ENCODE measurements around the gene EML6. TPM values are rescaled to one million over a fixed set of nuclear protein-coding genes. Genes with fewer than 3 reads are reported as not detected.
A peak's percentile ranks its signal among the peaks of the same experiment; 100 is the strongest.

The EML6 gene
- total RNA-seq, 1 donor from 2014 or later, result 1.6 TPM

DNA sequence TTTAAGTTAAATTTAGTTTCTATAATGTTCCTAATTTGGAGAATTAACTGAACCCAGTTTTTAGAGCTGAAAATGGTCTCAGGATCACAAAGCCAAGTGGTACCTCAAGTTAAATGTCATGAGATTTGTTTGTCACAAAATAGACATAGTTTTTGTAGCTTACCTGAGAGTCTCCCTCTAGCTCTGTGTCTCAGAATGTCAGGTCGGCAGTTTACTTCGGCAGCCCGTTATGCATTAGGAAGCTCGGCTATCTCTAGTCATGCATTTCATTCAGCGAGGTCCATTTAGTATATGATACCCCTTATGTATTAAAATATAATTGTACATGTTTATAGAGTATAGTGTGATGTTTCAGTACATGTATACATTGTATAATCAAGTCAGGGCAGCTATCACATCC, 155.6 kb downstream of the EML6 start:
- no peak for DNase-seq (ENCODE audit: low read depth)

DNA sequence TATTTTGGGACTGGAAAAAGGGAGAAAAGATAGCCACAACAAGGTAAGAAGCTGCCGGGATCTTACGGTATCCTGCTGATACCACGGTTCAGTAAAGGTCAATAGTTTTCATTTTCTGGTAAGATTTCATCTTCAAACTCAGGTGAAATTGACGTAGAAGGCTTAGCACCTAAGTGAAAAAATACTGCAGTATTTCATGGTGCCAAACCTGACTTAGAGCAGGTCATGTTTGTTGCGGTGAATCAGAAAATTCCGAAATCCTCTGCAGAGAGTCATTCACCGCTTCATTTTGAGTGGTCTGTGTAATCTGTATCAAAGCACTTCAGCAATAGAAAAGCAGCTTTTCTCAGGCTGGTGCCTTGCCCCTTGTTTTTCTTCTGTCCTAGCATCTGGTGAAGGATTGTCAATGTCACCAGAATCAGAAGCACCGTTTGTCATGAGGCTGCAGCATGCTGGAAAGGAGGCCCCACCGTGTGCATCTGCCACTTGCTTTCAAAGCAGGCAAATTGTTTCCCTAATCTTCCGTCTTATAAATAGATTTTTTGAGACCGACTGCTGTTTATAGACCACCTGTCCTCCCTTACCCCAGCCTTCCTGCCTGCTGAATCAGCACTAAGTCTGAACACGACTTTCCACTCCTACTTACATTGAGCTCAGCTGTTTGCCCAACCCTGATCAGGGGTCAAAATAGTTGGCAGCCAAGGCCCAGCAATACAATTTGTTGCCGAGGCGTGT, 156.3 kb downstream of the EML6 start:
- DNase-seq (ENCODE audit: low read depth), result no peak

DNA sequence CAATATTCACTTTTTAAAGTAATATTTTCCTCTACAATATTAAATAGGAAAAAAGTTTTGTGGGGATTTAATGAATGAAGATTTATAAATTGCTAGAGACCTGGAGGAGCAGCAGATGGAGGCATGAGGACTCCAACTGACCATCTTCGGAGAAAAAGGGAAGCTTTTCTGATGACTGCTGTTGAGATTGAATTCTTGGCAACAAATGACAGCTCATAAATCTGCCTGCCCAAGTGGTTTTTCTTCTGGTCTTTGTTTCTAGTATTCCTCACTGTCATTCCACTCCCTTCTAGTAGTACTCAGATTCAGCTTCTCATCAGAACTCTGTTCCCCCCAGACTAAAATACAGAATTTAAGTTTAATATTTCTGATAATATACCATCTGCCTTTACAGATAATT, 157.0 kb downstream of the EML6 start:
- no peak for DNase-seq (ENCODE audit: low read depth)

DNA sequence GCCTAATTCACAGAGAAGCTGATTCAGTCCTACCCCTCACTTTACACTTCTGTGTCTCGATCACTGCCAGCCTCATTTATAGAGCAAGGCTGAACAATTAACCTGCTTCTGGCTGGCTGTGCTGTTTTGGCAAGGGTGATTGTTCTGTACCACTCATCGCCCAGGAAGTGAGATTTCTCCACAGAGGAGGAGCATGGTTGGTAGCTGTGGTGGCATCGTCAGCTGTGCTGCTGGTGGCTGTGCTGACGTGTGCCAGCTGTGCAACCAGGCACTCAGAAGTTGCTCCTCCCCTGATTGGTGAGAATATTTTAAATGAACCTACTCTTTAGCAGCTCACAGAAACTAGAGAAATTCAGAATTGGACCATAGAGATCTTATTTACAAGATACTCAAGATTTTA, 158.3 kb downstream of the EML6 start:
- no peak for DNase-seq (ENCODE audit: low read depth)

DNA sequence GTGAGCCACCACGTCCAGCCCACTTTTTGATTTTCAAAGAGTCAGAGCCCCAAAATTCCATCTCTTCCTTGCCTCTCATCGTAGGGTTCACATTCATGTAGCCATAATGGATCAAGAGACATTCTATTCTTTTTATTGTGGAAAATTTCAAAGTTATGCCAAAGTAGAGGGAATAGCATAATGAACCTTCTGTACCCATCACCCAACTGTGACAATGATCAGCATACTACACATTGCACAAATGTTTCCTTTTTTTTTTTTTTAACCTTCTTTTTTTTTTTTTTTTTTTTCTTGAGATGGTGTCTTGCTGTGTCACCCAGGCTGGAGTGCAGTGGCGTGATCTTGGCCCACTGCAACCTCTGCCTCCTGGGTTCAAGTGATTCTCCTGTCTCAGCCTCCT, 162.4 kb downstream of the EML6 start:
- no peak for DNase-seq (ENCODE audit: low read depth)

DNA sequence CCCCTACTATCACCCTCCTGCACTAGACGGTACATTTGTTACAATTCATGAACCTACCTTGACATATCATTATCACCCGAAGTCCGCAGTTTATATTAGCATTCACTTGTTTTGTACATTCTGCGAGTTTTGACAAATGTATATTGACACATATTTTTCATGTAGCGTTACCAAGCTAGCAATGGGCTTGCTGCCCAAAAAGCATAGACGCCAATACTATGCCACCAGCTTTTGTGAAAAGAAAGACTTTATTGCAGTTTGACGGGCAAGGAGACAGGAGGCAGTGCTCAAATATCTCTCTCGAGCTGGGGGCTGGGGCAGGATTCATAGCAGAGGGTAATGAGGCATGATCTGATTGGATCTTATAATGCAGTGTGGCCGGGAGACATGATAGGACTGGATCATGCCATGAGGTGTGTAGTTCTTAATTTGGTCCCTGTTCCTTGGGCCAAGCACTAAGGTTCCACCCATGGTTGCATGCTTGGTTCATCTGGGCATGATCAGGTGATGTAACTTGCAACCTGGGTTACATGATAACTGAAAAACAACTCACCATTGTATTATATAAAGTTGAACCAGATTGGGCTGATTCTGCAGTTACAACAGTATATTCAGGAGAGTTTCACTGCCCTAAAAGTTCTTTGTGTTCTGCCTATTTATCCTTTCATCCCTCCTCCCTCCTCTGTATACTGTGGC, 164.5 kb downstream of the EML6 start:
- no peak for DNase-seq (ENCODE audit: low read depth)

DNA sequence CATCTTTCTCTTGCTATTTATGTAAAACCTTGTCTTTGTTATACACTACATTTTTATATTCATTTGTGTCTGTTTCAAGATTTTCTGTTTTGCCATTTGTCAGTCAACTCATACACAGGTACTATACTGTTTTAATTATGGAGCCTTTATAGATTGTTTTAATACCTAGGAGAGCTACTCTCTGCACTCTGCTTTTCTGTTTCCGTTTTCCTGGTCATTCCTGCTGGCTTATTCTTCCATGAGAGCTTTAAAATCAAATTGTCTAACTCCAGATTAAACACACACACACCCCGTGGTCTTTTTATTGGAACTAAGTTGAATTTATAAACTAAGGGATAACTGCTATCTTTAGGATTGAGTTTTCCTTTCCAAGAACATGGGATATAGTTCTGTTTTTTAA, 165.6 kb downstream of the EML6 start:
- no peak for DNase-seq (ENCODE audit: low read depth)

DNA sequence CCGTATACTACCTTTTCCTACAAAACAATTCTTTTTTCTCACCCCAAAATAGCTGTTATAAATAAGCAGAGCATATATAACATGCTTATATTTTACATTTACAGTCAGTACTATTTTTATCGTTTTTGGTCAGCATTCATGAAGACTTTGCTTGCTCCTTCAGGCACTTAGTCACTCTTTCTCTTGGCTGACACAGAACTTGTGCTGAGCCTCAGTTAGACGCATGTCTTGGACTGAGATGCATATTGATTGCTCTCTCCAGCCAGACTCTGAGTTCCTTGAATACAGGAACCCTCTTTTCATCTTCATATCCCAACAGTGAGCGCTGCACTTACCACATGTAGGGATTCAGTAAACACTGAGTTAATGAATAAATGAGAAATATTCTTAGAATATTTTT, 168.4 kb downstream of the EML6 start:
- no peak for DNase-seq (ENCODE audit: low read depth)

DNA sequence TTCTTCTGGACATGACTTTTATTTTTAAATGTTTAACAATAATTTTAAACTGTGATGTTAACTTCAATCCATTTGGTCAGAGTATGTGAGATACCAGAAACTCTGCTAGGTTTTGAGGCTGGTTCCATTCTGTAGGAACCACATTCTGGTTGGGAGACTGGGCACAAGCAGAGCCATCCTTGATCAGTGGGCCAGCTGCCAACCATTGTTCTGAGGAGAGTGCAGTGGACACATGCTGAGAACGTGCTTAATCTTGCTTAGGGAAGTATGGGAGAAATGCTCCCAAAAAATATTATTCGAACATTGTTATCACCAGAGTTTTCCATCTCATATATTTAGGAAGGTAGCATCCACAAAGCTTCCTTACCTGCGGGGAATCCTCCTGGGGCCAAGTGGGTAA, 171.0 kb downstream of the EML6 start:
- no peak for DNase-seq (ENCODE audit: low read depth)

DNA sequence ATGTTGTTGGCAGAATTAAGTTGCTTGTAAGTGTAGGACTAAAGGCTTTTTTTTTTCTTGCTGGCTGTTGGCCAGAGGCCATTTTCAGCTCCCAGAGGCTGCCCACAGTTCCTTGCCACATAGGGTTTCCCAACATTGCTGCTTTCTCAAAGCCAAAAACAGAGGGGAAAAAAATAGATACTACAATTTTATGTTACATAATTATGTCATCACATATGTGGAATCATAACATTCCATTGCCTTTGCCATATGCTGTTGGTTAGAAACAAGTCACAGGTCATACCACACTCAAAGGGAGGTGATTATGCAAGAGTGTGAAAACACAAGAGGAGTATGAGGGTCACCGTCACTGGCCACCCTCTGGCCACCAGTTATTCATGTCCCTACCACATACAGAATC, 172.3 kb downstream of the EML6 start:
- no peak for DNase-seq (ENCODE audit: low read depth)

DNA sequence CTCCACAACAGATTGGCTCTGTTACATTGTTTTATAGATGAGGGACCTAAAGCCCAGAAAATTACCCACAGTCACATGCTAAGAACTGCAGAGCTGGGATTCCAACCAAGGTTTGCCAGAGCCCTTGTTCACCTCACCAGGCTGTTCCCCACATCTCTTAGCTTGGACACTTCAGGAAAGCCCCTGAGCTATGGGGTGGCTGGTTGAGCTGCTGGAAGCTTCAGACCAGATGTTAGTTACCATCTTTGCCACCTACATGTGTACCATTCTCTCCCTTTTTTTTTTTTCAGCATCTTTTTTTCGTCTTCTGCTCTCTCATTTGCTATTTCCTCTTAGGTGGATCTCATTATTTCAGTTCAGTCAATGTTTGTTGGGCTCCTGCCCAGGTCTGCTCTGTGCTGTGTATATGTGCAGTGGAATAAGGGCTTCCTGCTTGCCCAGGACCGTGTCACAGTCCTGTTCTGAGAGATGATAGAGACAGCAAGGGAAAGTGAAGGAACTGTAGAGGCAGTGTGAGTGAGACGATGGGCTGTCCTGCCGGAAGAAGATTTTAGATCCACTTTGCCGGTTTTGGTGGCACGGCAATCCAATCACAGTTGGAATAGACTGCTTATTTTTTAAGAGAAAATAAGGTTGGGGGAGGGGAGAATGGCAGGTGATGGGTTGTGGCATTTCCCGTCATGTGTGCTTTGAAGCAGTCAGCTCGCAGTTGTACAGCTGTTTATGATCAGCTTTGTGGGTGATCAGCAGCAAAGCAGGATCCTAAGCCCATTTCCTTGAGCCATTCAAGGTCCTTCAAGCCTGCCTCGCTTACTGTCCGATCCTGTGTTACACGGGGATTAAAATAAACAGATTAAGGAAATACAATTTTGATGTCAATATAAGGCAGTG, 174.2 kb downstream of the EML6 start:
- DNase-seq (ENCODE audit: low read depth), result no peak

DNA sequence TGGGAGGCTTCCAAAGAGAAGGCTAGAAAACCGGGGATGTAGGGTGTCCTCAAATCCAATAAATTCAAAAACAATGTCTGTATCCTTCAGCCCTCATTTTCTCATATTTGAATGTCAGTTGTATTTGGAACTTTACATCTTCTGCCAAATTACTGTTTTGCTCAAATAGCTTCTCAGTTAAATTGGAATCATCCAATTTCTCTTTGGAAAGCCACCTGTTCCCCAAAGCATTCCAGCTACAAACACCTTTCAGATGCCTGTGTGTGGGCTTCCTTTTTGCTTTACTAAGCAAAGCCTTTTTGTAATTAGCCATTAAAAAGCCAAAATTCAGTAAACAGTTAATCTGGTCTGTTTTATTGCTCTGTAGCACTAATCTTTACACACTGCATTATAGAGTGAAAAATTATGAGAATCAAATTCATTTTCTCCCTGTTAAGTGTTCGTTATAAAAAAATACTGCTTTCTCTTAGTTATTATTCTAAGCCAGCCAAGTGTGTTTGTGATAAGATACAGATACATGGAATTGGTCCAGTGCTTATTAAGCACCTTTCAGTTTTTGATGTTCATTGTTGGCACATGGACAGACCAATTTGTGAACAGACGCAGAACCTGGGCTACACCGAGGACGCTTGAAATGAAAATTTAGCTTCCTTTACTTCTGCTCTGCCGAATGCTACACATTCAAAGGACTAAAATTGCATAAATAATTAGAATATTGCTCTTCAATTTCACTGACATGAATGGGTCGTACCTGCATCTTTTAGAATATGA, 175.2 kb downstream of the EML6 start:
- DNase-seq (ENCODE audit: low read depth), result no peak

DNA sequence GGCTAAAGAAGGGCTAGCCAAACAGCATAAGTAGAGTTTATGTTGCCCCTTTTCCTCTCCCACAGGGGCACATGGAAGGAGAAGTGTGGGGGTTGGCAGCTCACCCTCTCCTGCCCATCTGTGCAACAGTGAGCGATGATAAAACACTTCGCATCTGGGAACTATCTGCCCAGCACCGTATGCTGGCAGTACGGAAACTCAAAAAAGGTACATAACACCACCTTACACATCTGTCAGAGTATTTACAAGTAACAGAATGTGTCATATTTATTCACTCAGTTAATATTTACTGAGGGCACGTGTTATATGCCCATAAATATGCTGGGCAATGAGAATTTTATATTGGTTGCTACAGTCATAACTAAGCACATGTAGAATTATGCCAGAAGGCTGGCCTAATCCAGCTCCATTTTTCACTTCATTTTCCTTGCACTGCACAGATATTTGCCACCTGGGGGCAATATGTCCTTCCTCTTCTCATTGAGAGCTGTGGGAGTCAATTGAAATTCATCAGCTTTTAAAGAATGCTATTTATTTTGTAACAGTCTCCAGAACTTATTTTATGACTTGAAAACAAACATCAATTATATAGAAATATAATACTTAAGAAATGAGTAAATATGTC, 176.2 kb downstream of the EML6 start:
- DNase-seq (ENCODE audit: low read depth), result peak; percentile 65

DNA sequence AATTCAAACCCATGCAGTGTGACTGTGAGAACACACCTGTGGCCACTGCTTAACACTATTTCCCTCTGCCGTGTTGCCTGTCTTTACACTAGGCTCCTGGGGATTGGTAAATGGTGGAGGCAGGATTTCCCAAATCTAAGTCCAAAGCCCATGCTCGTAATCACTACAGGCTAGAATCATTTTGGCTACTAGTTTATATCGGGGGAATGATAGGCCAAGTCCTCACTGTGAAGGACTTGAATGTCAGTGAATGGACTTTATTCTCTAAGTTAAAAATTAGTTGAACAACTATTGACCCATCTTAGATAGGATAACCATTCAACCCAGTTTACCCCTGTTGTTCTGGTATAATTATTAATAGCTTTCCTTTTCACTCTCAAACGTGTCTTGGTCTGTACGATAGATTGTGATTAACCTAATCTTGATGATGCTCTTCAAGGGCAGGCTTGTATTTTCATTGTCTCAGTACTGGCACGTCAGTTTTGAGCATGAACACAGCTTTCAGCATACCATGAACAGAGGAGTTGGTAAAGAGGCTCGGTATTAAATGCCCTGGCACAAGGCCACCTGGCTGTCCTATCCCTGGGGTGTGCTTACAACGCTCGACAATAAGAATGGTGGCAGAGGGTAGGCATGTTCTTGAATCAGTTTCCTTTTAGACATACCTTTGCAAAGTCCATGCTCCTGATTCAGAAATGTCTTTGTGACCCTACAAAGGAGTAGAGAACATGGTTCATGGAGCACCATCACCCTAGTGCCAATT, 177.9 kb downstream of the EML6 start:
- peak; percentile 7 for DNase-seq (ENCODE audit: low read depth)

DNA sequence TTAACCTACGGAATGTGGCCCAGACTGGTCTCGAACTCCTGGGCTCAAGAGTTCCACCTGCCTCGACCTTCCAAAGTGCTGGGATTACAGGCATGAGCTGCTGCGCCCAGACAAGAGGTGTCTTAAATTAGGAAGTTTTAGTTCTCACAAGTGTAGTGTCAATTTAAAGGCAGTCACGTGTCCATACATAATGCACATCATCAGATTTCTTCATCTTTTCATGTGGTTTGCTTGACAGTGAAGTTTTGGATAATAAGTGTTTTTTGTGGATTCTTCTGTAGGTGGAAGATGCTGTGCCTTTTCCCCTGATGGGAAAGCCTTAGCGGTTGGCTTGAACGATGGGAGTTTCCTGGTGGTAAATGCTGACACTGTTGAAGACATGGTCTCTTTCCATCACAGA, 179.3 kb downstream of the EML6 start:
- DNase-seq (ENCODE audit: low read depth), result no peak

DNA sequence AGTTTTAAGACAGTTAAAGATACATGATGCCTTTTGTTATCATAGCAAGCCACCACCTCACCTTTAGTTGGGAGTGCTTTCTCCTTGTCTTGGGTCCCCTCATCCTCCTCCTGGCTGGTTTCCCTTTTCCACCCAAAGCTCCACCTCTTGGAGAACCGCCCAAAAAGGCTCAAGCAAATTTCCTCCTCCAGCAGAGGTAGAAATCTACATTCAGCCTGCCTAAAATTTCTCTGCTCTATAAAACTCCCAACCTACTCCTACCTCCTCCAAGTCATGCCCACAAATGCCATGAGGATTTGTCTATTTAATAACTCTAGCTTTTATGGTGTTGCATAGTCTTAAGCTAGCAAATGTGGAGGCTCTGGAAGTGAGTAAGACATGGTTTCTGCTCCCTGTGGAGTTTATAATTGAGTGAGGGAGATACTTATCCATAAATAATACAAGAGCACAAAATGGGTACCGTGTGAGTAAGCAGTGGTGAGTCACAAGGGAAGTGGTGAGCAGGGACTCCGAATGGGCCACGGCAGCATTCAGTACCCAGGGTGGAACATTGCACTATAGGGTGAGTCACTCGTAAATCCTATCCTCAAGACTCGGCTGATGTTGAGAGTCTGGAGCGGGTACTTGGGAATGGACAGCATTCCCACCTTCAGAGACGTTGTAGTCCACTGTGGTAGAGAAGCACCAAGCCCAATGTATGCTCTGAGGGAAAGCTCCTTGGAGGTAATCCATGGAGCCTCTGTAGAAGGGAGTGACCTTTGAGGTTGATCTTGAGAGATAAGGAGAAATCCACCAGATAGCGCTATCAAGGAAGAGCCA, 180.5 kb downstream of the EML6 start:
- peak; percentile 98 for DNase-seq (ENCODE audit: low read depth)

DNA sequence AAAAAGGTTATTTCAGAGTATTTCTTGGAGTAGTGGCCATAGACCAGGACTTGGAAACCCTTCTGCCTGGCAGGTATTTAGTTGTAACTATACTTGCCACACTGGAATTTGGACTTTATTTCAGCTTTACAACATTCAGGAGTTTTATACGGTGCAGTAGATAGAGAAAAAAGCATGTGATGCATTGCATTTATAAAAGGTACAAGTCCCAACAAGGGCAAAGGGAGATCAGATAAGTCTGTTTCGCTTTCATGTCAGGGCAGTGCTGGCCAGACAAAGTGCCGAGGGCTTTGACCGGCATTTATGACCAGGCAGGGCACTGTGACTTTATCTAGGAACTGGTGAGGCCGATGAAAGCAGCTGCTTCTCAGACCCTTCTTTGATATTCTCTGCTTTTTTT, 181.4 kb downstream of the EML6 start:
- DNase-seq (ENCODE audit: low read depth), result peak; percentile 35

DNA sequence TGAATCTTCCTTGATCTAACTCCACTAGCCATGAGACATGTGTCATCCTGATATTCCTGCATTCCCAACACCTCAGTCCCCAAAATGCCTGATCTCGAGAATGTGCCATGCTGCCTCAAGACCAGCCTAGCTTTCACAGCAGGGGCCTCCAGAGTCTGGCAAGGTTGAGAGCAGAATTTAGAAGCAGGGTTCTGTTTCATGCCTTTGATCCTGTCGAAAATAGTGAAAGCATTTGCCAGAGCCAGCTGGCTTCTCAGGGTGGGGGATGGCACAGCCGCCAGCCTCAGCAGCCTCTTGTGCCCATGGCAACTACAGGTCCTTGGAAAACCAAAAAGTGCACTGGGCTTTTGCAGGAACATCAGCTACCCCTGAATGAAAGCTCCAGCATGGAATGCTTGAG, 183.3 kb downstream of the EML6 start:
- DNase-seq (ENCODE audit: low read depth), result no peak

DNA sequence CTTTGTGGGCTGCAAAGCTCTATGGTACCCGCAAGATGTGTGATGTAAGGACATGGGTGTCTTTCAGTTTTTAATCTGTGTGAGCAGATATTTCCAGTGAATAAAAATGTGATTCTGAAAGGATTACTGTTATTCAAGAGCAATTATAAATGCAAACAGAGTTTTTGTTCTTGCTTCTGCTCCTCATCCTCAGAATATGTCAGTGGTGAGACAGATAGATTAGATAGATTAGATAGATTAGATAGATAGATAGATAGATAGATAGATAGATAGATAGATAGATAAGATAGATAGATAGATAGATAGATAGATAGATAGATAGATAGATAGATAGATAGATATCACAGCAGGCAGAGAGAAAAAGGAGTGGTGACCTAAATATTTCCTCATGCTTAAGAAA, 184.2 kb downstream of the EML6 start:
- no peak for DNase-seq (ENCODE audit: low read depth)

DNA sequence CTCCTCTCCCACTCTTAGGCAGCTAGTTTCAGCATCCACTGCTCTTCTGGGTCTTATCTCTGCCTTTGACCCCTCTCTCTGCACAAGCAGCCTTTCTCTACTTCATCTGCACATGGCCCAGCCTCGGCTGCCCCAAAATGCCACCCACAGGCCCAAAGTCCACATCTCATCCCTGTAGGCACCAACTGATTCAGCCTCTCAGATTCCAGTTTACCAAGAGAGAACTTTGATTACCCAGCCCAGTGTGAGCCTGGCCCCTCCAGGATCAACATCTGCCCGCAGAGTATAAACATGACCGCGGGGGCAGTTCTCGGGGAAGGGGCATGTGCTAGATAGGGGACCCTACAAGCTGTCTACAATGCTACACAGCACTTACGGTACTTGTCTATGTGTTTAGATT, 185.1 kb downstream of the EML6 start:
- no peak for DNase-seq (ENCODE audit: low read depth)

Data from renal cortical epithelial cell (primary cell).